Endothelial cell of umbilical vein (primary cell): ENCODE measurements around the gene DIAPH1. TPM values are rescaled to one million over a fixed set of nuclear protein-coding genes. Genes with fewer than 3 reads are reported as not detected.

Experiments used
- BruUV-seq: library from RNA; stranded (reverse); fragments of 400-500 nt; replicated peaks from 2 replicates; lab custom pipeline; 2021; lab: Mats Ljungman, UMichigan
- CTCF ChIA-PET: fragments of 300-600, 350-600 bp; sonication (Branson Sonifier 250); formaldehyde crosslinking; loops from one replicate; lab custom pipeline; 2021; ENCODE audit warnings: antibody characterized with exemption, inconsistent platforms; lab: Charles Lee
- POLR2A ChIA-PET: fragments of 300-600, 350-600 bp; sonication (Branson Sonifier 250); formaldehyde crosslinking; loops from one replicate; lab custom pipeline; 2021; ENCODE audit warnings: antibody characterized with exemption, inconsistent platforms; lab: Charles Lee
- DNase-seq: peaks from one replicate; pipeline ENCODE4 v3.0.0-alpha.2; 2011; ENCODE audit warnings: low read depth, low spot score
- FAIRE-seq: peaks from 2 replicates; lab custom pipeline; 2011; peaks lifted over from hg19 to GRCh38; lab: Jason Lieb, UNC
- H2AFZ ChIP-seq: 2 replicates; pipeline ENCODE4 v1.6.0; 2012; ENCODE audit warnings: low read depth, low read length, control low read depth, inconsistent platforms
- H3K27ac ChIP-seq: 2 replicates; pipeline ENCODE4 v1.5.1; 2011; ENCODE audit warnings: low read depth, mild to moderate bottlenecking, control low read depth, low read length, moderate library complexity; ENCODE audit not compliant: insufficient read depth
- H3K27me3 ChIP-seq, 2 experiments: 2 replicates each; pipeline versions ENCODE4 v1.6.0 to v1.6.1; 2011; ENCODE audit warnings: low read length in 2 of 2, mixed read lengths in 1 of 2; ENCODE audit not compliant: control insufficient read depth in 2 of 2, insufficient read depth in 2 of 2
- H3K36me3 ChIP-seq, 2 experiments: 2 replicates in 1 of 2; 3 replicates in 1 of 2; pipeline ENCODE4 v1.5.1; 2011; ENCODE audit warnings: low read length in 2 of 2, mild to moderate bottlenecking in 1 of 2, moderate library complexity in 1 of 2; ENCODE audit not compliant: control insufficient read depth in 2 of 2, insufficient read depth in 2 of 2; ENCODE audit errors: extremely low read depth in 1 of 2
- H3K4me1 ChIP-seq: 3 replicates; pipeline ENCODE4 v1.5.1; 2011; ENCODE audit warnings: mild to moderate bottlenecking, low read length; ENCODE audit not compliant: control insufficient read depth, insufficient read depth; ENCODE audit errors: extremely low read depth
- H3K4me2 ChIP-seq: 2 replicates; pipeline ENCODE4 v1.6.1; 2011; ENCODE audit warnings: low read length, control low read depth, mixed read lengths; ENCODE audit not compliant: insufficient read depth
- H3K4me3 ChIP-seq, 3 experiments: fragments of 200-600 bp in 1 of 3; sonication (generic), shearing (Covaris generic) in 1 of 3; replicated peaks in 1 of 3; 2 replicates each; pipeline ENCODE4 v1.5.1; 2011 to 2016; ENCODE audit warnings: control low read depth in 3 of 3, low read length in 3 of 3, mild to moderate bottlenecking in 2 of 3, inconsistent platforms in 1 of 3, low read depth in 1 of 3, moderate library complexity in 1 of 3; ENCODE audit not compliant: insufficient read depth in 1 of 3
- H3K79me2 ChIP-seq: 2 replicates; pipeline ENCODE4 v1.6.0; 2012; ENCODE audit warnings: low read length, inconsistent platforms; ENCODE audit not compliant: control insufficient read depth, insufficient read depth
- H3K9ac ChIP-seq: replicated peaks from 2 replicates; pipeline ENCODE3; 2011; ENCODE audit warnings: low read length, control low read depth; ENCODE audit not compliant: insufficient read depth; ENCODE audit errors: extremely low read depth
- H3K9me1 ChIP-seq: replicated peaks from 3 replicates; pipeline ENCODE4 v1.6.0; 2011; ENCODE audit warnings: mild to moderate bottlenecking, low read length; ENCODE audit not compliant: control insufficient read depth, insufficient read depth; ENCODE audit errors: extremely low read depth
- H3K9me3 ChIP-seq: replicated peaks from 2 replicates; pipeline ENCODE4 v1.5.1; 2012; ENCODE audit warnings: low read length, inconsistent platforms; ENCODE audit not compliant: control insufficient read depth, insufficient read depth
- H4K20me1 ChIP-seq: replicated peaks from 2 replicates; pipeline ENCODE3; 2011; ENCODE audit warnings: mild to moderate bottlenecking, low read length; ENCODE audit not compliant: control insufficient read depth, insufficient read depth; ENCODE audit errors: extremely low read depth
- CTCF ChIP-seq, 2 donors: IDR thresholded peaks; 1 replicate in 1 of 2; 2 replicates in 1 of 2; pipeline ENCODE4 v1.5.1; 2011; ENCODE audit warnings: low read length in 2 of 2, mild to moderate bottlenecking in 2 of 2, moderate library complexity in 2 of 2, control low read depth in 1 of 2, inconsistent platforms in 1 of 2, low read depth in 1 of 2; ENCODE audit not compliant: insufficient read depth in 1 of 2; ENCODE audit errors: extremely low read depth in 1 of 2
- EZH2 ChIP-seq: IDR thresholded peaks from 2 replicates; pipeline ENCODE4 v1.6.1; 2012; ENCODE audit warnings: borderline replicate concordance, low read depth, mild to moderate bottlenecking, moderate library complexity, low read length, inconsistent platforms; ENCODE audit not compliant: severe bottlenecking
- FOS ChIP-seq: IDR thresholded peaks from 2 replicates; pipeline ENCODE4 v1.6.1; 2011; ENCODE audit warnings: mild to moderate bottlenecking, low read length, moderate library complexity, borderline replicate concordance; ENCODE audit not compliant: insufficient read depth
- GATA2 ChIP-seq: IDR thresholded peaks from 2 replicates; pipeline ENCODE4 v1.7.0; 2011; ENCODE audit warnings: low read depth, mild to moderate bottlenecking, moderate library complexity, mixed read lengths, low read length; ENCODE audit not compliant: insufficient read length, insufficient read depth
- JUN ChIP-seq: IDR thresholded peaks from 2 replicates; pipeline ENCODE4 v1.6.1; 2011; ENCODE audit warnings: borderline replicate concordance, low read depth; ENCODE audit not compliant: insufficient read length, insufficient read depth
- MAX ChIP-seq: IDR thresholded peaks from 2 replicates; pipeline ENCODE4 v1.6.1; 2011; ENCODE audit not compliant: insufficient read depth, insufficient read length
- MYC ChIP-seq: IDR thresholded peaks from one replicate; pipeline ENCODE4 v1.6.1; 2011; ENCODE audit warnings: mild to moderate bottlenecking, low read depth, low read length
- POLR2A ChIP-seq: IDR thresholded peaks from 2 replicates; pipeline ENCODE4 v1.6.1; 2012; ENCODE audit warnings: low read depth, mild to moderate bottlenecking, control low read depth, low read length
- POLR2AphosphoS5 ChIP-seq: IDR thresholded peaks from 2 replicates; pipeline ENCODE4 v1.6.1; 2012; ENCODE audit warnings: low read depth, mild to moderate bottlenecking, control low read depth, low read length, moderate library complexity; ENCODE audit not compliant: insufficient read depth
- dilution Hi-C: fragments of 300-500 bp; cut with MboI; formaldehyde crosslinking; loops from one replicate; pipeline ENCODE4 v1.15.0; 2019; ENCODE audit warnings: low sequenced_read_pairs; ENCODE audit not compliant: extremely low pct_ligation_motif_present
- intact Hi-C: fragments of 100-400 bp; cut with micrococcal nuclease; formaldehyde crosslinking; loops from one replicate; pipeline ENCODE4 v1.10.0; 2022
- polyA plus RNA-seq, 4 experiments: library from polyadenylated mRNA; depleted of rRNA in 3 of 4; stranded (reverse) in 3 of 4; unstranded in 1 of 4; fragments of >200 nt; gene quantifications; 2 replicates each; pipeline versions ENCODE4 v1.2.1 to v1.2.3, GENCODE V29; 2011 to 2012; ENCODE audit warnings: missing spikeins in 1 of 4
- total RNA-seq: library from RNA; stranded (reverse); gene quantifications from 2 replicates; pipeline ENCODE4 v1.2.3, GENCODE V29; 2021

DIAPH1 gene
- total and polyA plus RNA-seq, 2 donors (not counting 3 experiments of a cell fraction or from before 2014, with no cell fraction given), result 68.6 to 105 TPM

GRCh38 chr5:141506381-141507155 lies 112.2 kb downstream of the DIAPH1 start:
- no peaks in the 10 kb centered on the region for H3K9me3 ChIP-seq
- peaks cover 11% of the 10 kb centered on the region for H3K4me1 ChIP-seq
- no peaks in the 10 kb centered on the region for H3K9me1 ChIP-seq
- CTCF ChIA-PET, result interaction anchor here (0.9 to 9.8 kb wide), 8 partner anchors 10 to 109 kb away, joined by 3 to 158 read pairs (median 8); partner anchors contain the start of genes PCDHGA11, PCDHGA12, PCDHGB5 and PCDHGC3
- DNase-seq (no peak), FAIRE-seq (no peak)
- POLR2A ChIA-PET, result no interaction called here
- intact Hi-C loops, result no loop called here
- TF ChIP-seq JUN (no peak), POLR2AphosphoS5 (no peak), GATA2 (no peak), CTCF (IDR thresholded peaks at IDR 0.05; ENCODE audit: extremely low read depth in 1 of 2, insufficient read depth in 1 of 2, low read depth in 1 of 2, low read length in 2 of 2) (no peak), EZH2 (no peak), POLR2A (no peak), FOS (no peak), MAX (no peak), MYC (no peak)
- no peak overlapping the region for H3K4me3 ChIP-seq
- no peaks in the 10 kb centered on the region for H4K20me1 ChIP-seq
- H3K79me2 ChIP-seq, result no peaks in the 10 kb centered on the region
- H3K4me2 ChIP-seq, result no peak overlapping the region
- H3K27me3 ChIP-seq, result no peaks in the 10 kb centered on the region
- H2AFZ ChIP-seq, result no peak overlapping the region
- dilution Hi-C loops, result no loop called here
- no TSS peak for BruUV-seq
- H3K9ac ChIP-seq, result no peak overlapping the region
- no peak overlapping the region for H3K27ac ChIP-seq
- peaks cover 0 to 11% of the 10 kb centered on the region in 2 experiments for H3K36me3 ChIP-seq
